GM23338 (cell line): Measurements from ENCODE around the gene GLCE. TPM values are rescaled to one million over a fixed set of nuclear protein-coding genes. Genes with fewer than 3 reads are reported as not detected.

Source experiments
- ATAC-seq: fragments of 200-7000 bp; cut with Tn5 transposase; 3 replicates; pipeline ENCODE4 v1.9.1; 2020
- DNase-seq: peaks from one replicate; pipeline ENCODE4 v3.0.0-alpha.2; 2015; ENCODE audit warnings: low spot score
- H2AFZ ChIP-seq: fragments of 200-600 bp; sonication (generic); 2 replicates; pipeline ENCODE4 v1.8.0; 2016; ENCODE audit warnings: antibody characterized with exemption, mild to moderate bottlenecking, moderate library complexity
- H3F3A ChIP-seq: fragments of 200-600 bp; sonication (generic); replicated peaks from 2 replicates; pipeline ENCODE4 v1.8.0; 2017; ENCODE audit warnings: antibody characterized with exemption, mixed run types, low read depth
- H3K27ac ChIP-seq: fragments of 200-600 bp; sonication (generic); 2 replicates; pipeline ENCODE4 v1.6.1; 2016; ENCODE audit warnings: low read depth
- H3K27me3 ChIP-seq: fragments of 200-600 bp; sonication (generic); 2 replicates; pipeline ENCODE4 v1.8.0; 2016; ENCODE audit warnings: mild to moderate bottlenecking, mixed run types, moderate library complexity; ENCODE audit not compliant: insufficient read depth
- H3K36me3 ChIP-seq: fragments of 200-600 bp; sonication (generic); 2 replicates; pipeline ENCODE4 v1.8.0; 2016; ENCODE audit warnings: mild to moderate bottlenecking; ENCODE audit not compliant: insufficient read depth
- H3K4me1 ChIP-seq: fragments of 200-600 bp; sonication (generic); 2 replicates; pipeline ENCODE4 v1.8.0; 2016; ENCODE audit warnings: mild to moderate bottlenecking, moderate library complexity; ENCODE audit not compliant: insufficient read depth
- H3K4me2 ChIP-seq: fragments of 200-600 bp; sonication (generic); 2 replicates; pipeline ENCODE4 v1.7.1; 2017; ENCODE audit warnings: mixed run types
- H3K4me3 ChIP-seq: fragments of 200-600 bp; sonication (generic); 2 replicates; pipeline ENCODE4 v1.6.1; 2016; ENCODE audit warnings: mixed run types
- H3K79me2 ChIP-seq: fragments of 200-600 bp; sonication (generic); replicated peaks from 2 replicates; pipeline ENCODE4 v1.8.0; 2017; ENCODE audit warnings: mild to moderate bottlenecking; ENCODE audit not compliant: insufficient read depth
- H3K9me2 ChIP-seq: fragments of 200-600 bp; sonication (generic); 2 replicates; pipeline ENCODE4 v1.8.0; 2017; ENCODE audit not compliant: insufficient read depth
- H4K20me1 ChIP-seq: fragments of 200-600 bp; sonication (generic); replicated peaks from 2 replicates; pipeline ENCODE4 v1.8.0; 2017; ENCODE audit warnings: mild to moderate bottlenecking; ENCODE audit not compliant: insufficient read depth
- H3K27ac Mint-ChIP-seq: 2 replicates; pipeline ENCODE4 v1.8.0; 2020; ENCODE audit warnings: inconsistent platforms, mild to moderate bottlenecking, moderate library complexity, mixed read lengths
- H3K27me3 Mint-ChIP-seq: 3 replicates; pipeline ENCODE4 v1.8.0; 2022; ENCODE audit warnings: low read depth, mild to moderate bottlenecking, moderate library complexity, mixed read lengths, inconsistent platforms; ENCODE audit not compliant: insufficient read depth, poor library complexity
- H3K36me3 Mint-ChIP-seq: 3 replicates; pipeline ENCODE4 v1.8.0; 2021; ENCODE audit warnings: low read depth, mild to moderate bottlenecking, inconsistent platforms, moderate library complexity, mixed read lengths
- H3K4me1 Mint-ChIP-seq: 3 replicates; pipeline ENCODE4 v1.8.0; 2020; ENCODE audit warnings: mild to moderate bottlenecking, inconsistent platforms, mixed read lengths
- H3K4me3 Mint-ChIP-seq: 3 replicates; pipeline ENCODE4 v1.8.0; 2021; ENCODE audit warnings: moderate library complexity, mild to moderate bottlenecking, inconsistent platforms, mixed read lengths
- H3K9me3 Mint-ChIP-seq: 3 replicates; pipeline ENCODE4 v1.8.0; 2020; ENCODE audit warnings: moderate library complexity, mild to moderate bottlenecking, inconsistent platforms, mixed read lengths
- CREB1 ChIP-seq: fragments of 250-450 bp; sonication (Bioruptor Pico); IDR thresholded peaks from 2 replicates; pipeline ENCODE4 v1.5.0; 2020; ENCODE audit warnings: low read depth, mild to moderate bottlenecking, moderate library complexity
- CTCF ChIP-seq, 2 experiments: fragments of 200-600 bp in 1 of 2; sonication (generic) in 1 of 2; conservative IDR thresholded peaks; 2 replicates each; pipeline versions ENCODE4 v1.5.1 to v1.6.1; 2016 to 2017; ENCODE audit warnings: antibody characterized with exemption in 2 of 2, low read depth in 2 of 2, mild to moderate bottlenecking in 2 of 2, moderate library complexity in 1 of 2
- ETS1 ChIP-seq: IDR thresholded peaks from 2 replicates; pipeline ENCODE4 v1.6.1; 2016; ENCODE audit warnings: antibody characterized with exemption
- JUNB ChIP-seq: IDR thresholded peaks from one replicate; pipeline ENCODE4 v1.6.1; 2016; ENCODE audit warnings: antibody characterized with exemption; ENCODE audit not compliant: unreplicated experiment
- NANOG ChIP-seq: IDR thresholded peaks from 2 replicates; pipeline ENCODE4 v1.6.1; 2016; ENCODE audit warnings: antibody characterized with exemption, borderline replicate concordance
- POLR2AphosphoS5 ChIP-seq: IDR thresholded peaks from 2 replicates; pipeline ENCODE4 v1.6.1; 2016; ENCODE audit warnings: antibody characterized with exemption, low read depth
- REST ChIP-seq: IDR thresholded peaks from one replicate; pipeline ENCODE4 v1.6.1; 2018; ENCODE audit warnings: antibody characterized with exemption; ENCODE audit not compliant: unreplicated experiment
- STAT1 ChIP-seq: IDR thresholded peaks from one replicate; pipeline ENCODE4 v1.6.1; 2016; ENCODE audit warnings: antibody characterized with exemption; ENCODE audit not compliant: unreplicated experiment
- ZNF462 ChIP-seq: fragments of 250-450 bp; sonication (Bioruptor Pico); IDR thresholded peaks from 2 replicates; pipeline ENCODE4 v1.5.0; 2020; ENCODE audit warnings: mild to moderate bottlenecking, moderate library complexity
- polyA plus RNA-seq: library from polyadenylated mRNA; unstranded; fragments of >200 nt; fragmentation: Nextera tagmentation; extraction: Ambion mirVana; gene quantifications from 2 replicates; pipeline ENCODE4 v1.2.1, GENCODE V29; 2016
- total RNA-seq: library from RNA; depleted of rRNA; stranded (reverse); fragments of >200 nt; shearing (Covaris generic); gene quantifications from 2 replicates; pipeline ENCODE4 v1.2.3, GENCODE V29; 2014

GLCE gene
- total and polyA plus RNA-seq, 2 experiments from 2014 or later: 7.5 to 15.5 TPM

GRCh38 chr15:69289342-69290146, 129.1 kb downstream of the GLCE start (continued):
- TF ChIP-seq ETS1 (no peak), REST (no peak)

GRCh38 chr15:69290346-69291164, 130.1 kb downstream of the GLCE start:
- Histone ChIP-seq H3K27me3 (no peaks in the 10 kb centered on the region), H3K4me1 (peaks cover 7% of the 10 kb centered on the region; the same call in 1 of the 2 replicates), H3K36me3 (no peaks in the 10 kb centered on the region), H3K79me2 (no peaks in the 10 kb centered on the region), H3K4me2 (no peak overlapping the region), H3K27ac (no peak overlapping the region), H3K9me2 (no peaks in the 10 kb centered on the region), H2AFZ (no peak overlapping the region), H3K4me3 (no peak overlapping the region), H3F3A (no peaks in the 10 kb centered on the region), H4K20me1 (no peaks in the 10 kb centered on the region)
- ATAC-seq (no peak), DNase-seq (no peak)
- no peaks in the 10 kb centered on the region for H3K9me3 Mint-ChIP-seq
- peaks cover 10% of the 10 kb centered on the region for H3K4me1 Mint-ChIP-seq
- H3K27me3 Mint-ChIP-seq: no peaks in the 10 kb centered on the region
- no peaks in the 10 kb centered on the region for H3K36me3 Mint-ChIP-seq
- no peak overlapping the region for H3K27ac Mint-ChIP-seq
- H3K4me3 Mint-ChIP-seq: no peak overlapping the region
- no peak for TF ChIP-seq NANOG
- TF ChIP-seq STAT1: no peak
- no peak for TF ChIP-seq ZNF462 (CRISPR knock-in tag)
- no peak for TF ChIP-seq POLR2AphosphoS5
- TF ChIP-seq CREB1: no peak
- TF ChIP-seq CTCF (conservative IDR thresholded peaks at IDR 0.05; ENCODE audit: low read depth in 2 of 2): no peak
- TF ChIP-seq JUNB: no peak
